ENCODE measurements around the gene STRA8.

STRA8 gene

DNA sequence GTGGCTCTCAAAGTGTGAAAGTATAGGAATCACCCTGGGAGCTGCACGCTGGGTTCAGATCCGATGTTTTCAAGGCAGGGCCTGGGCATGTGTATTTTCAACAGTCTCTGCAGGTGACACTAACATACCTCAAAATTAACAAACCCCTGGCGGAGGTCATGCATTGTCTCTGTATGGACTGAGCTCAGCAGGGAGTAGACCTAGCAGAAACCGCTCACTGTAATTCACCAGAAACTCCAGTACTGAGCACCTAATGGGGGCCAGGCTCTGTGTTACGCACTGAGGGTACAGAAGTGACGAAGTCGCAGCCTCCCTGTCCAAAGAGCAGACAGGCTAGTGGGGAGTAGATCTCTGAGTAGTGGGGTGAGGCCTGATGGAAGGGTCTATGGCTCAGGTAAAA is 5.6 kb downstream of the STRA8 start:
- Histone ChIP-seq H4K20me1 (ENCODE audit: insufficient read depth) (no peaks in the 10 kb centered on the region), H3K4me3 (IDR thresholded peaks at IDR 0.05; ENCODE audit: insufficient read depth, low read depth, low read length) (no peak overlapping the region), H3K79me2 (ENCODE audit: insufficient read depth, low read depth) (no peaks in the 10 kb centered on the region), H3K27ac (no peak overlapping the region), H3K9ac (no peak overlapping the region), H3K27me3 (ENCODE audit: insufficient read depth, low read depth) (no peaks in the 10 kb centered on the region), H3K36me3 (ENCODE audit: insufficient read depth) (no peaks in the 10 kb centered on the region), H3K4me1 (ENCODE audit: low read depth, poor library complexity, severe bottlenecking) (no peaks in the 10 kb centered on the region), H2AFZ (ENCODE audit: low read depth) (no peak overlapping the region), H3K4me2 (no peak overlapping the region)
- TF ChIP-seq, protein P1, sequence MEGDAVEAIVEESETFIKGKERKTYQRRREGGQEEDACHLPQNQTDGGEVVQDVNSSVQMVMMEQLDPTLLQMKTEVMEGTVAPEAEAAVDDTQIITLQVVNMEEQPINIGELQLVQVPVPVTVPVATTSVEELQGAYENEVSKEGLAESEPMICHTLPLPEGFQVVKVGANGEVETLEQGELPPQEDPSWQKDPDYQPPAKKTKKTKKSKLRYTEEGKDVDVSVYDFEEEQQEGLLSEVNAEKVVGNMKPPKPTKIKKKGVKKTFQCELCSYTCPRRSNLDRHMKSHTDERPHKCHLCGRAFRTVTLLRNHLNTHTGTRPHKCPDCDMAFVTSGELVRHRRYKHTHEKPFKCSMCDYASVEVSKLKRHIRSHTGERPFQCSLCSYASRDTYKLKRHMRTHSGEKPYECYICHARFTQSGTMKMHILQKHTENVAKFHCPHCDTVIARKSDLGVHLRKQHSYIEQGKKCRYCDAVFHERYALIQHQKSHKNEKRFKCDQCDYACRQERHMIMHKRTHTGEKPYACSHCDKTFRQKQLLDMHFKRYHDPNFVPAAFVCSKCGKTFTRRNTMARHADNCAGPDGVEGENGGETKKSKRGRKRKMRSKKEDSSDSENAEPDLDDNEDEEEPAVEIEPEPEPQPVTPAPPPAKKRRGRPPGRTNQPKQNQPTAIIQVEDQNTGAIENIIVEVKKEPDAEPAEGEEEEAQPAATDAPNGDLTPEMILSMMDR (conservative IDR thresholded peaks at IDR 0.05; ENCODE audit: low read depth, low read length): no peak

DNA sequence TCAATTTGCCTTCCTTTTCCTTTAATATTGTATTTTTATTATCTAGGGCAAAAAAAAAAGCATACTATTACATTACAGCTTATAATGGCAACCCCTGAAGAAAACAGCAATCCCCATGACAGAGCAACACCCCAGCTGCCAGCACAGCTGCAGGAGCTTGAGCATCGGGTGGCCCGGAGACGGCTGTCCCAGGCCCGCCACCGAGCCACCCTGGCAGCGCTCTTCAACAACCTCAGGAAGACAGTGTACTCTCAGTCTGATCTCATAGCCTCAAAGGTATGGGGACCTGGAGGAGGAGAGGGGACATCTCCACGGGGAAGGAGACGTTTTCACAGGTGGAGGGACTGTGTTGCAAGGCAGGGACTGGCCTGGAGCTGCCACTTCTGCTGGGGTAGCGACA is 6.8 kb downstream of the STRA8 start:
- H3K27ac ChIP-seq: no peak overlapping the region
- H4K20me1 ChIP-seq (ENCODE audit: insufficient read depth): no peaks in the 10 kb centered on the region
- no peaks in the 10 kb centered on the region for H3K27me3 ChIP-seq (ENCODE audit: insufficient read depth, low read depth)
- no peak overlapping the region for H2AFZ ChIP-seq (ENCODE audit: low read depth)
- H3K36me3 ChIP-seq (ENCODE audit: insufficient read depth): no peaks in the 10 kb centered on the region
- no peak overlapping the region for H3K9ac ChIP-seq
- H3K4me3 ChIP-seq (IDR thresholded peaks at IDR 0.05; ENCODE audit: insufficient read depth, low read depth, low read length): no peak overlapping the region
- H3K79me2 ChIP-seq (ENCODE audit: insufficient read depth, low read depth): no peaks in the 10 kb centered on the region
- no peak overlapping the region for H3K4me2 ChIP-seq
- H3K4me1 ChIP-seq (ENCODE audit: low read depth, poor library complexity, severe bottlenecking): no peaks in the 10 kb centered on the region
- TF ChIP-seq, protein P1 (conservative IDR thresholded peaks at IDR 0.05; ENCODE audit: low read depth, low read length): no peak

DNA sequence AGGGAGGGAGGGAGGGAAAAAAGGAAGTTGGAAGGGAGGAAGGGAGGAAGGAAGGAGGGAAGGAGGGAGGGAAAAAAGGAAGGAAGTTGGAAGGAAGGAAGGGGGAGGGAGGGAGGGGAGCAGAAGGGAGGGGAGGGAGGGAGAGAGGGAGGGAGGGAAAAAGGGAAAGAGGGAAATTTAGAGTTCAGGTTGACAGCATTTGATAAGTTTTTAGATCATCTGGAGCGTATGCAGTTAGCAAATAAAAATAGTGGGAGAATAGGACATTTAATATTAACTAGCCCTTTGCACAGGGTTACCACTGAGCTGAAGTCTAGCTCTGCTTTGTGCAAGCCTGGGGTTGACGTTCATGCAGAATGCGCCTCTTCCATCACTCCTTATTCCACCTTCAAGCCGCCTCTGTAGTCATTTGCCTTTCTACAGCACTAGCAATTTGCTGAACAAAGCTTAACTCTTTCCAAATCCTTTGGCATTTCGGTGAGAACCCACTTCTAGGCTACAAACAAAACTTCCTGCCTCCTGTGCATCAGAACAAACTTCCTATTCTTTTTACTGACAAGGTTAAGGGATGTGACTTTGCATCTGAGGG is 8.6 kb downstream of the STRA8 start:
- Histone ChIP-seq H4K20me1 (ENCODE audit: insufficient read depth) (no peaks in the 10 kb centered on the region), H2AFZ (ENCODE audit: low read depth) (no peak overlapping the region), H3K79me2 (ENCODE audit: insufficient read depth, low read depth) (no peaks in the 10 kb centered on the region), H3K9ac (no peak overlapping the region), H3K27me3 (ENCODE audit: insufficient read depth, low read depth) (no peaks in the 10 kb centered on the region), H3K36me3 (ENCODE audit: insufficient read depth) (no peaks in the 10 kb centered on the region), H3K4me2 (no peak overlapping the region), H3K27ac (no peak overlapping the region), H3K4me1 (ENCODE audit: low read depth, poor library complexity, severe bottlenecking) (no peaks in the 10 kb centered on the region), H3K4me3 (IDR thresholded peaks at IDR 0.05; ENCODE audit: insufficient read depth, low read depth, low read length) (no peak overlapping the region)
- TF ChIP-seq, protein P1 (conservative IDR thresholded peaks at IDR 0.05; ENCODE audit: low read depth, low read length): no peak

DNA sequence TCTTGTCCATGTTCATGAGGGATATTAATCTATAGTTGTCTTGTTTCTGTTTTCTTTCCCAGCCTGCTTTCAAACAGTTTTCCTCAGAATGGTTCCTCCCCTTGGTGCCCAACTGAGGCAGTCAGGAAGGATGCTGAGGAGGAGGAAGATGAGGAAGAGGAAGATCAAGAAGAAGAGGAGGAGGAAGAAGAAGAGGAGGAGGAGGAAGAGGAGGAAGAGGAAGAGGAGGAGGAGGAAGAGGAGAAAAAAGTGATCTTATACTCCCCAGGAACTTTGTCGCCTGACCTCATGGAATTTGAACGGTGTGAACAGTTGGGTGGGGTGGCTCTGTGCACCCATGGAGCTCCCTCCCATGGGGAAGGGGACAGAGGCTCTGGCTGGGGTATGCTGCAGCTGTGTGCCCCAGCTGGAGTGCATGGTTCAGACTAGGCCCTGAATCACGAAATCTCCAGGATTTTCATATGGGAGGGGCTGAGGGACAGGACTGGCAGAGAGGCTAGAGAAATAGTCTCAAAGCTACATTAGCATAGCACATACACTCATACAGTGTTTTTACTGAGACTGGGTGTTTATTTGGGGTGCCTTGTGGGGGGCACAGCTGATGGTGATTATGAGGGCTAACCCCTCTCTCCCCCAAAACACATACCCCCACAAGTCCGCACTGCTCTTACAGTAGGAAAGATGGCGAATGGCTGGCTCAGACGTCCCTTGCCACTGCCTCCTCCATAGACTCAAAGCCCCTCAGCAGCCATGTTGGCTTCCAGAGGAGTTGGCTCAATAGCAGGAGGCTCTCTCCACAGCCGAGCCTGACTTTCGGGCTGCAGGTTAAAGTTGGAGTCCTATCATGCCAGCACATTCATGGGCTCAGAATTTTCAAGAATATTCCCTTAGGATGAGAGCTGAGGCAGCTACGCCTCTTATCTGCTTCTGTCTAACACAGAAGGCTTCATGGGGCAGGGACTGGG is 11.9 kb downstream of the STRA8 start:
- no peaks in the 10 kb centered on the region for H3K27me3 ChIP-seq (ENCODE audit: insufficient read depth, low read depth)
- H3K27ac ChIP-seq: no peak overlapping the region
- TF ChIP-seq, protein P1 (conservative IDR thresholded peaks at IDR 0.05; ENCODE audit: low read depth, low read length): no peak
- H3K79me2 ChIP-seq (ENCODE audit: insufficient read depth, low read depth): no peaks in the 10 kb centered on the region
- H4K20me1 ChIP-seq (ENCODE audit: insufficient read depth): no peaks in the 10 kb centered on the region
- no peaks in the 10 kb centered on the region for H3K36me3 ChIP-seq (ENCODE audit: insufficient read depth)
- H3K4me3 ChIP-seq (IDR thresholded peaks at IDR 0.05; ENCODE audit: insufficient read depth, low read depth, low read length): no peak overlapping the region
- H3K9ac ChIP-seq: no peak overlapping the region
- no peak overlapping the region for H3K4me2 ChIP-seq
- no peaks in the 10 kb centered on the region for H3K4me1 ChIP-seq (ENCODE audit: low read depth, poor library complexity, severe bottlenecking)
- H2AFZ ChIP-seq (ENCODE audit: low read depth): no peak overlapping the region
